Upper lobe of left lung (tissue), 6 donors: ENCODE results near the gene MAN2A2. TPM values are rescaled to one million over a fixed set of nuclear protein-coding genes. Genes with fewer than 3 reads are reported as not detected.
"Not testable (repeated sequence)": the region's sequence is repeated elsewhere in the genome, so short reads cannot be mapped to it uniquely, and the experiment has no call there.

Source experiments
- ATAC-seq, 2 donors: fragments of 200-7000 bp; cut with Tn5 transposase; one replicate each; pipeline ENCODE4 v1.9.1; 2022; ENCODE audit warnings: mild to moderate bottlenecking in 2 of 2, moderate library complexity in 2 of 2; ENCODE audit not compliant: low FRiP score in 2 of 2
- DNase-seq, 2 donors: peaks; one replicate each; pipeline ENCODE4 v3.0.0-alpha.2; 2019 to 2020
- H3K27ac ChIP-seq, 4 donors: fragments of 200-600 bp; sonication (generic); one replicate each; pipeline ENCODE4 v1.5.1; 2016 to 2019
- H3K27me3 ChIP-seq, 4 donors: fragments of 200-600 bp; sonication (generic); one replicate each; pipeline ENCODE4 v1.5.1; 2017 to 2019
- H3K36me3 ChIP-seq, 4 donors: fragments of 200-600 bp; sonication (generic); one replicate each; pipeline ENCODE4 v1.5.1; 2016 to 2019
- H3K4me1 ChIP-seq, 4 donors: fragments of 200-600 bp; sonication (generic); one replicate each; pipeline ENCODE4 v1.5.1; 2018 to 2019
- H3K4me3 ChIP-seq, 4 donors: fragments of 200-600 bp; sonication (generic); one replicate each; pipeline ENCODE4 v1.5.1; 2017 to 2019; ENCODE audit warnings: mild to moderate bottlenecking in 2 of 4, moderate library complexity in 1 of 4
- H3K9me3 ChIP-seq, 4 donors: fragments of 200-600 bp; sonication (generic); one replicate each; pipeline ENCODE4 v1.5.1; 2018 to 2019
- CTCF ChIP-seq, 6 experiments: fragments of 450-650 bp in 4 of 6; fragments of 200-600 bp in 2 of 6; sonication (generic) in 2 of 6; IDR thresholded peaks; one replicate each; pipeline ENCODE4 v1.5.1; 2016 to 2019; ENCODE audit warnings: antibody characterized with exemption in 6 of 6
- EP300 ChIP-seq, 4 donors: sonication (generic); formaldehyde crosslinking; IDR thresholded peaks; one replicate each; pipeline ENCODE4 v1.5.1; 2017; ENCODE audit warnings: antibody characterized with exemption in 4 of 4, control low read depth in 2 of 4
- POLR2A ChIP-seq, 4 donors: fragments of 450-650 bp; IDR thresholded peaks; one replicate each; pipeline ENCODE4 v1.5.1; 2016 to 2017; ENCODE audit warnings: antibody characterized with exemption in 4 of 4, mild to moderate bottlenecking in 2 of 4
- POLR2AphosphoS5 ChIP-seq, 2 donors: sonication (generic); formaldehyde crosslinking; IDR thresholded peaks; one replicate each; pipeline ENCODE4 v1.5.1; 2017; ENCODE audit warnings: antibody characterized with exemption in 2 of 2
- WGBS, 2 donors: methylation state at CpG; one replicate each; pipeline ENCODE4 v1.1.5; 2017 to 2018; 5-methylcytosine and 5-hydroxymethylcytosine counted together
- total RNA-seq, 6 donors: library from RNA; depleted of rRNA in 4 of 6; stranded (reverse); fragments of >200 nt in 4 of 6; gene quantifications; one replicate each; pipeline versions ENCODE4 v1.1.0 to v1.2.1, GENCODE V29; 2016 to 2021
- donor health status: DM: no; HTN: no; CAD: no; lungs with moderate emphysema.
- donor health status: DM: no; HTN: yes; CAD: no; lungs with severe emphysema.

MAN2A2 gene
- total RNA-seq, 6 donors from 2014 or later: 36.8 to 219 (median 90.1) TPM

- Histone ChIP-seq H3K27me3 (no peaks in the 10 kb centered on the region), H3K4me3 (no peak overlapping the region), H3K4me1 (peaks cover 0 to 6% (median 3%) of the 10 kb centered on the region in 4 donors), H3K9me3 (no peaks in the 10 kb centered on the region), H3K27ac (peak overlapping the region in 2 of 4 donors; percentile 14 to 43), H3K36me3 (peaks cover 22 to 57% (median 51%) of the 10 kb centered on the region in 4 donors)
- TF ChIP-seq POLR2AphosphoS5 (IDR thresholded peaks at IDR 0.05): peak; percentile 47 to 56
- peak in 1 of 6 experiments; percentile 10 for TF ChIP-seq CTCF (IDR thresholded peaks at IDR 0.05)
- TF ChIP-seq EP300 (IDR thresholded peaks at IDR 0.05): no peak
- DNase-seq: no peak
- 57 to 63% methylated on average over 8 to 10 of the region's 10 CpGs for WGBS, 2 donors
- ATAC-seq: no peak
Observed at GRCh38 chr15:90895571-90896117, 7.5 kb upstream of the MAN2A2 start.

- not testable (repeated sequence) for H3K27me3 ChIP-seq, H3K9me3 ChIP-seq, DNase-seq, H3K4me3 ChIP-seq, H3K27ac ChIP-seq
- ATAC-seq: peak in 1 of 2 donors; percentile 20
- Histone ChIP-seq H3K36me3 (peaks cover 16 to 41% (median 35%) of the 10 kb centered on the region in 4 donors), H3K4me1 (peaks cover 5 to 12% (median 8%) of the 10 kb centered on the region in 4 donors)
- WGBS, 2 donors: 88 to 89% methylated on average over 14 of the region's 14 CpGs
Observed at GRCh38 chr15:90897131-90897655, 5.9 kb upstream of the MAN2A2 start.

- H3K27me3 ChIP-seq: no peaks in the 10 kb centered on the region
- peaks cover 13 to 18% (median 17%) of the 10 kb centered on the region in 4 donors for H3K36me3 ChIP-seq
- 56 to 60% methylated on average over 14 of the region's 14 CpGs for WGBS, 2 donors
- H3K27ac ChIP-seq: peak overlapping the region; percentile 93 to 97 (median 94)
- H3K4me1 ChIP-seq: peaks cover 12 to 23% (median 16%) of the 10 kb centered on the region in 4 donors
- no peak for ATAC-seq
- peak overlapping the region in 2 of 4 donors; percentile 86 to 93 for H3K4me3 ChIP-seq
- no peak for DNase-seq
- TF ChIP-seq CTCF (IDR thresholded peaks at IDR 0.05) (no peak), EP300 (IDR thresholded peaks at IDR 0.05) (no peak), POLR2A (IDR thresholded peaks at IDR 0.05) (no peak), POLR2AphosphoS5 (IDR thresholded peaks at IDR 0.05) (no peak)
- no peaks in the 10 kb centered on the region for H3K9me3 ChIP-seq
Observed at GRCh38 chr15:90901175-90902039, 1.7 kb upstream of the MAN2A2 start.

GRCh38 chr15:90902040-90902839 lies 862 bp upstream of the MAN2A2 start:
- ATAC-seq (peak; percentile 92 to 96), DNase-seq (peak; percentile 90 to 95)
- Histone ChIP-seq H3K36me3 (peaks cover 20 to 26% (median 25%) of the 10 kb centered on the region in 4 donors), H3K9me3 (no peaks in the 10 kb centered on the region), H3K4me1 (peaks cover 12 to 23% (median 16%) of the 10 kb centered on the region in 4 donors), H3K4me3 (peak overlapping the region; percentile 44 to 93 (median 86)), H3K27ac (peak overlapping the region; percentile 93 to 97 (median 94)), H3K27me3 (no peaks in the 10 kb centered on the region)
- TF ChIP-seq EP300 (IDR thresholded peaks at IDR 0.05) (no peak), POLR2A (IDR thresholded peaks at IDR 0.05) (peak in 3 of 4 donors; percentile 41 to 76 (median 56)), CTCF (IDR thresholded peaks at IDR 0.05) (peak; percentile 56 to 92 (median 82)), POLR2AphosphoS5 (IDR thresholded peaks at IDR 0.05) (peak; percentile 51 to 53)
- 0 to 1% methylated on average over 8 to 41 of the region's 71 CpGs for WGBS, 2 donors
